ENCODE measurements around the gene METTL25B. TPM values are rescaled to one million over a fixed set of nuclear protein-coding genes. Genes with fewer than 3 reads are reported as not detected.

The METTL25B gene
- total and polyA plus RNA-seq, 2 of the 13 experiments (the other 11 are each of a cell fraction or from before 2014, with no cell fraction given), result 11.9 to 24.0 TPM

GRCh38 chr1:156728599-156729462 is 562 bp downstream of the METTL25B start, which contains the start of gene ISG20L2 (continued):
- TF ChIP-seq, protein P1, sequence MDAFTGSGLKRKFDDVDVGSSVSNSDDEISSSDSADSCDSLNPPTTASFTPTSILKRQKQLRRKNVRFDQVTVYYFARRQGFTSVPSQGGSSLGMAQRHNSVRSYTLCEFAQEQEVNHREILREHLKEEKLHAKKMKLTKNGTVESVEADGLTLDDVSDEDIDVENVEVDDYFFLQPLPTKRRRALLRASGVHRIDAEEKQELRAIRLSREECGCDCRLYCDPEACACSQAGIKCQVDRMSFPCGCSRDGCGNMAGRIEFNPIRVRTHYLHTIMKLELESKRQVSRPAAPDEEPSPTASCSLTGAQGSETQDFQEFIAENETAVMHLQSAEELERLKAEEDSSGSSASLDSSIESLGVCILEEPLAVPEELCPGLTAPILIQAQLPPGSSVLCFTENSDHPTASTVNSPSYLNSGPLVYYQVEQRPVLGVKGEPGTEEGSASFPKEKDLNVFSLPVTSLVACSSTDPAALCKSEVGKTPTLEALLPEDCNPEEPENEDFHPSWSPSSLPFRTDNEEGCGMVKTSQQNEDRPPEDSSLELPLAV (CRISPR knock-in tag; conservative IDR thresholded peaks at IDR 0.05; ENCODE audit: low read depth), result no peak
- TF ChIP-seq ZBTB4 (CRISPR knock-in tag; IDR thresholded peaks at IDR 0.05; ENCODE audit: borderline replicate concordance), result no peak
- no peak for TF ChIP-seq MLLT10 (CRISPR knock-in tag; IDR thresholded peaks at IDR 0.05)
- no peak; the same call in 1 of the 2 replicates for TF ChIP-seq THAP9 (CRISPR knock-in tag; IDR thresholded peaks at IDR 0.05; ENCODE audit: borderline replicate concordance)
- TF ChIP-seq, protein P2, sequence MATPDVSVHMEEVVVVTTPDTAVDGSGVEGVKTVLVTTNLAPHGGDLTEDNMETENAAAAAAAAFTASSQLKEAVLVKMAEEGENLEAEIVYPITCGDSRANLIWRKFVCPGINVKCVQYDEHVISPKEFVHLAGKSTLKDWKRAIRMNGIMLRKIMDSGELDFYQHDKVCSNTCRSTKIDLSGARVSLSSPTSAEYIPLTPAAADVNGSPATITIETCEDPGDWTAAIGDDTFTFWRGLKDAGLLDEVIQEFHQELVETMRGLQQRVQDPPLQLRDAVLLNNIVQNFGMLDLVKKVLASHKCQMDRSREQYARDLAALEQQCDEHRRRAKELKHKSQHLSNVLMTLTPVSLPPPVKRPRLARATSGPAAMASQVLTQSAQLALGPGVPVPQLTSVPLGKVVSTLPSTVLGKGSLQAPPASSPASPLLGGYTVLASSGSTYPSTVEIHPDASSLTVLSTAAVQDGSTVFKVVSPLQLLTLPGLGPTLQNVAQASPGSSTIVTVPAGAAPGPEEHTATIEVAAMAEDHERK (CRISPR knock-in tag; IDR thresholded peaks at IDR 0.05; ENCODE audit: low read depth), result peak; percentile 86
- TF ChIP-seq RFXAP (CRISPR knock-in tag; IDR thresholded peaks at IDR 0.05; ENCODE audit: borderline replicate concordance), result no peak
- no peak for TF ChIP-seq ZSCAN22 (CRISPR knock-in tag; IDR thresholded peaks at IDR 0.05)
- no peak for TF ChIP-seq ADNP (CRISPR knock-in tag; IDR thresholded peaks at IDR 0.05)
- no peak for TF ChIP-seq ZEB1 (IDR thresholded peaks at IDR 0.05; ENCODE audit: insufficient replicate concordance, low read depth)
- no peak for TF ChIP-seq PAX8 (CRISPR knock-in tag; IDR thresholded peaks at IDR 0.05; ENCODE audit: borderline replicate concordance)
- TF ChIP-seq IKZF4 (CRISPR knock-in tag; IDR thresholded peaks at IDR 0.05; ENCODE audit: borderline replicate concordance, low read depth, not compliant biosample characterization), result peak; percentile 46
- peak; percentile 33; the same call in 1 of the 2 replicates for TF ChIP-seq SIN3B (IDR thresholded peaks at IDR 0.05; ENCODE audit: low read length)
- no peak for TF ChIP-seq NR1H2 (CRISPR knock-in tag; IDR thresholded peaks at IDR 0.05; ENCODE audit: borderline replicate concordance, low read depth)
- TF ChIP-seq, protein P3, sequence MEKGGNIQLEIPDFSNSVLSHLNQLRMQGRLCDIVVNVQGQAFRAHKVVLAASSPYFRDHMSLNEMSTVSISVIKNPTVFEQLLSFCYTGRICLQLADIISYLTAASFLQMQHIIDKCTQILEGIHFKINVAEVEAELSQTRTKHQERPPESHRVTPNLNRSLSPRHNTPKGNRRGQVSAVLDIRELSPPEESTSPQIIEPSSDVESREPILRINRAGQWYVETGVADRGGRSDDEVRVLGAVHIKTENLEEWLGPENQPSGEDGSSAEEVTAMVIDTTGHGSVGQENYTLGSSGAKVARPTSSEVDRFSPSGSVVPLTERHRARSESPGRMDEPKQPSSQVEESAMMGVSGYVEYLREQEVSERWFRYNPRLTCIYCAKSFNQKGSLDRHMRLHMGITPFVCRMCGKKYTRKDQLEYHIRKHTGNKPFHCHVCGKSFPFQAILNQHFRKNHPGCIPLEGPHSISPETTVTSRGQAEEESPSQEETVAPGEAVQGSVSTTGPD (CRISPR knock-in tag; IDR thresholded peaks at IDR 0.05), result no peak

All from HepG2 (cell line).